Astrocyte of the spinal cord (primary cell): Measurements from ENCODE around the gene KLF4.
"Not testable (repeated sequence)": the region's sequence is repeated elsewhere in the genome, so short reads cannot be mapped to it uniquely, and the experiment has no call there.

Experiments
- DNase-seq: peaks from one replicate; pipeline ENCODE4 v3.0.0; 2011; ENCODE audit warnings: low read depth, low spot score
- H3K4me3 ChIP-seq: 2 replicates; pipeline ENCODE4 v1.5.1; 2011; ENCODE audit warnings: low read depth, mild to moderate bottlenecking, low read length, moderate library complexity
- CTCF ChIP-seq: IDR thresholded peaks from 2 replicates; pipeline ENCODE4 v1.5.1; 2012; ENCODE audit warnings: low read depth, mild to moderate bottlenecking, low read length, inconsistent platforms
- in situ Hi-C: cut with HindIII; loops from 2 replicates; pipeline ENCODE4 v1.10.0; 2017; ENCODE audit warnings: low sequenced_read_pairs

KLF4 gene

GRCh38 chr9:107520186-107520585 is 30.6 kb upstream of the KLF4 start:
- no peak for DNase-seq
- no peak overlapping the region for H3K4me3 ChIP-seq
- in situ Hi-C loops = no loop called here
- no peak for TF ChIP-seq CTCF

DNA sequence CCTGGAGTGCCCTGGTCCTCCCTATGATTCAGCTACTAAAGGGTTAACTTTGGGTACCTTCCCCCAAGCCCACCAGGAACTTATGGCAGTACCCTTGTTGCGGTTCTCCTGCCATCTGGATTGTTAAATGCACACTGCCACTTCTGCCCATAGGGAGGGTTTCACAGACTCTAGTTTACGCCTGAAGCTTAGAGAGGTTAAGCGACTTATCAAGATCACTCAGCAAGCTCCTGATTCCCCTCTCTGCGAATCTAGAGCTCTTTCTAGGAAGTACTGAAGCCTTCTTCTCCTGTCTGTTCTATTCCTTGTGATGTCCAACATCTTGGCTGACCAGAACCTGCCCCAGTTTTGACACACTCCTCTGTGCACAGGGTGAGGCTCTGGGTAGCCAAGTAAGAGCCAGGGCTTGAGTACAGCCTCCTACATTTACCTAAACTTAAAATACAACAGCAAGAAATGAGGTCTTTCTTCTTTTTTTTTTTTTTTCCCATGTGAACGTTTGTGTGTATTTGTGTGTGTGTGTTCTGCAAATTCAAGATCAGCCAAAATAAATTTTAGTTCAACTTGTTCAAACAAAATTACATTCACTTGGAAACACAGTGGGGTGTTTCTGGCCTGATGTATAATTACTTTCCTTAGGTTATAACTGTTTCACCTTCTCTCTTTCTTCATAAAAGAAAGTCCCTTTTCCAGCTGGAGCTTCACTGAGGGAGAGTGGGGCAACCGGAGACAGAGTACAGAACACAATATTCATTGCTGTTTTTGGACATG is 28.7 kb upstream of the KLF4 start:
- in situ Hi-C loops = no loop called here
- no peak overlapping the region for H3K4me3 ChIP-seq
- no peak for DNase-seq
- no peak for TF ChIP-seq CTCF

DNA sequence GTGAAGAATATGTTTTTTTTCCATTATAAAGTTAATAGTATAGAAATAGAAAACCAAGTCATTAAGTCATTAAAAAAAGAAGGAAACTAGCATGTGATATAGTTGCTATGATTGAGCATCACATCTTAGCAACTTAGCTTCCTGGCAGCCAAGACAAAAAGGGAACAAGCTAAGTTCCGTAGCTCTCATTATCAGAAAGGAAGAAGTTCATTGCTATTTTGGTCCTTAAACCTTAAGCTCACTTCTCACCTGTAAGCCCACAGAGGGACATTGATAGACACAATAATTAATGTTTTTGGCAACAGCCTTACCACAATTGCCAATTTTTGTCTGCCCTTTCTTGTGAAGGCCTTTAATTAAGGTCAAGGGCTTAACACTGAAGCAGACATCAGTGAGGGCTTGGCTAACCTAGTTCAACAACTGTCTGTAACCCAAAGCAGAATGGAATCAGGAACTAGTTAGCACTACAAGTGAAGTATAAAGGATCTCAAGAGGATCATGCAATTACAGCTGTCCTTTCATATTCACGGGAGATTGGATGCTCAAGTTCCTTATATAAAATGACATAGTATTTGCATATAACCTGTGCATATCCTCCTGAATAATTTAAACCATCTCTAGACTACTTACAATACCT is 24.0 kb upstream of the KLF4 start:
- no peak for DNase-seq
- TF ChIP-seq CTCF = no peak
- H3K4me3 ChIP-seq = no peak overlapping the region
- in situ Hi-C loops = no loop called here

GRCh38 chr9:107504585-107505455 is 15.3 kb upstream of the KLF4 start:
- TF ChIP-seq CTCF = no peak
- DNase-seq = peak; percentile 90
- H3K4me3 ChIP-seq = no peak overlapping the region
- in situ Hi-C loops = no loop called here

DNA sequence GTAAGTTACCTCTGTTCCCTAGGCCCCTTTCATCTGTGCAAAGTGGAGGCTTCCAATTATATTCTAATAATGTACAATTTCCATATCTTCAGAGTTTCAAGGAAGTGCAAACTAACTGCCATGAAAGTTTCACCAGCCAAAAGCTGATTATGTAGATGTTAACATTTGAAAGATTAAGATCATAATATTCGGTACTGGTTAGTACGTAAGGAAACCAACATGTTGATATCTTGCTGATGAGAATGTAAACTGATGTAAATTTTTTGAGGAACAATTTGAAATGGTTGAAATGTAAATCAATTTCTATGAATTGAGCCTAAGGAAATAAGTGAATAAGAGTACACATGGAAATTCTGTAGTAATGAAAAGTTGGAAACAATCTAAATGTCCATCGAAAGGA is 12.9 kb upstream of the KLF4 start:
- no peak for DNase-seq
- in situ Hi-C loops = no loop called here
- no peak for TF ChIP-seq CTCF
- no peak overlapping the region for H3K4me3 ChIP-seq

- DNase-seq = peak; percentile 41
- H3K4me3 ChIP-seq, in situ Hi-C loops: not testable (repeated sequence)
Observed at GRCh38 chr9:107500421-107501200, 11.0 kb upstream of the KLF4 start.
